OCI-LY7 (cell line): Measurements from ENCODE around the gene C11orf42.

Experiments used
- CTCF ChIP-seq: fragments of 200-600 bp; sonication (generic); conservative IDR thresholded peaks from 2 replicates; pipeline ENCODE4 v1.5.1; 2014; ENCODE audit warnings: mild to moderate bottlenecking, antibody characterized with exemption, low read length, moderate library complexity, mixed read lengths
- EZH2phosphoT487 ChIP-seq: fragments of 200-600 bp; sonication (generic); IDR thresholded peaks from 2 replicates; pipeline ENCODE4 v1.6.1; 2018; ENCODE audit warnings: low read depth, borderline replicate concordance, mild to moderate bottlenecking, mixed run types, antibody characterized with exemption, low read length, moderate library complexity, mixed read lengths

GRCh38 chr11:6245536-6245935, 40.2 kb downstream of the C11orf42 start:
- no peak for TF ChIP-seq CTCF
- TF ChIP-seq EZH2phosphoT487, result no peak
